Stimulated activated CD8-positive, alpha-beta memory T cell treated with anti-CD3 and anti-CD28 coated beads, Interleukin-12 subunit alpha, Interleukin-12 subunit beta, amount 100 ng/mL, for 24 hours (primary cell): Measurements from ENCODE around the gene DHX29.

Source experiments
- DNase-seq: peaks from one replicate; pipeline ENCODE4 v3.0.0-alpha.2; 2020; ENCODE audit errors: extremely low read depth

DHX29 gene

DNA sequence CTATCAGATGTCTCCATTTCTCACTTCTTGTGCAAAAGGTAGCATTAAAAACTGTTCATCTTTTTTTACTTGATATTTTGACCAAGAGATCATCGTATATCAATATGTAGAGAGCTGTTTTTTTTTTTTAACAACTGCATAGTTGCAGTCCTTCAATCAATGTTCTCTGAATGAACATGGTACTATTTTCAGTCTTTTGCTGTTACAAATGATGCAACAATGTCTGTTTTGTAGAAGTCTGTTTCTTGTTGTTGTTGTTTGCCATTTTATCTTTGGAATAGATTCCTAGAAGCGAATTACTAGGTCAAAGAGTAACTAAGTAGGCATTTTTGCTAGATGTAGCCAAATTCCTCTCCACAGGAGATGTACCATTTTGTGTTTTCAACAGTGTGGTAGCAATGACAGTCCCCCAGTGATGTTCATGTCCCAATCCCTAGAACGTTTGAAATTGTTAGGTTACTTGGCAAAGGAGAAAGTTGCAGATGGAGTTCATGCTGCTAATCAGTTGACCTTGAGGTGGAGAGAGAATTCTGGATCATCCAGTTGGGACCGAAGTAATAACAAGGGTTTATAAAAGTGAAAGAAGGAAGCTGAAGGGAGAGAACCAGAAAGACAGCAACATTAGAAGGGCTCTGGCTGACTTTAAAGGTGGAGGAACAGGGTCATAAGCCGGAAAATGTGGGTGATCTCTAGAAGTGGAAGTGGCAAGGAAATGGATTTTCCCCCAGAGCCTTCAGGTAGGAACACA is 6.5 kb upstream of the DHX29 start:
- DNase-seq: no peak

DNA sequence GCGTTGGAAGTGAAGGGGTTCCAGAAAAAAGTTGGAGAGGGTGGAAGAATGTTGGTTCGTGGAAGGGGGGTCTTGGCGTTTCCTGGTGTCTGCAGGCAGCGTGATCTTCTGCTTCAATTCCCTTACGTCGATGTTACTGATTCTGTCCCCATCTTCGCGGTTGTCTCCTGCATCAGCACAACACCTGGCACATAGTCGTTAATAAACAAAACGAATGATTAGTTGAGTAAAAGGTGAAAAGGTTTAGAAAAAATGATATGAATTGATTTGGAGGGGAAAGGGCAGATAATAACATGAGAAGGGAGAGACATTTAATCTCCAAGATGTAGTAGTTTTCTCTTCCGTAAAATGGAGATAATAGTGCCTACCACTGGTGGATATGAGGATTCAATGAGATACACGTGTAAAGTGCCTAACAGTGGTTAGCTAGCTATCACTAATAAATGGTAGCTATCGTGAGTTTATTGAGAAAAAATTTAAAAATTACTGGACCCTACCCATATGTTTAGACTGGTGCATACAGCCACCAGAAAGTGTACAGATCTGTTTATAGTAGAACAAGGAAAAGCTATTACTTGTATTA is 851 bp upstream of the DHX29 start:
- no peak for DNase-seq

DNA sequence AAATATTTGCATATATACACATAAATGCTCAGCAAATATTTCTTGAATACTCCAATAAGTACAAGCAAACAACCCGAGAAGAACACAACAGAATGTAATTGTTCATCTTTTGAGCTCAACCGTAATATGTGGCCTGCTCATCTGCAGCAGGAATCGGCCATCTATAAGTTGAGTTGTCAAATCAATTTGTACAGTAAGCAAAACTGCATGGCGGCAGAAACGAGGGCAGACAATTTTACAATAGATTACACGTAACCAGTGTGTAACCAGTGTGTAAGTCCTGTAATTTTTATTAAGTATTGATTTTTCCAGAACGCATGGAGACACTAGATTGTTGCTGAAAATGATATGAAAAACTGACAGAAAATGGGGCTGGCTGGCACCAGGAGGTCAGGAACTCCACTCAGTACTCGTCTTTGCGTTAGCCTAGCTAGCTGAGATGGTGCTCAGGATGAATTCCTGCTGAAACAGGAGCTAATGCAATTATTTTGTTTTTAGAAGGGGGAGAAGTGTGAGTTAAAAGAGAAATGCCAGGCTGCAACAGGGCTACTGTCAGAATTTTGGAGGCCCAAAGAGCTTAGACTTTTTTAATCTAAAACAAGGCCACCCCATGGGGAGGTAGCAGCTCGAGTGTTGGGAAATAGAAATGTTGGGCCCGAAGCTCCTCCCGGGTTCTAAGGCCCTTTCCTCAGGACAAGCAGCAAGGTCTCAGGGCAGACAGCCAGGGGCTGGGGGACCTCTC is 682 bp downstream of the DHX29 start:
- no peak for DNase-seq

DNA sequence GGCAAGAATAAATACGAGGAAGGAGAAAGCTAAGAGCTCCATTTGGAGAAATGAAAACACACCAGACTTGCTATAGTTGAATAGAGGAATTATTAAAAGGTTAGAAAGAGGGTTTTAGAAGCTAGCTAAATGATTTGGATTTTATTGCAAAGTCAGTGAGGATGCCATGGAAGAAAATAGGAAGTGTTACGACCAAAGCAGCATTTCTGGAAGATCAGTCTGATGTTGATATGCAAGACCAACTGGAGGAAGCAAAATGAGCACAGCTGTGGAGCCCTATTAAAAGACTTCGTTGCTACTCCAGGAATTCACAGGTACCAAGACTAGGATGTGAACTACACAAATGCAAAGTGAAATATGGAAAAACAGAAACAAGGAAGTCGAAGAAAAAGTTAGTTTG is 2.1 kb downstream of the DHX29 start:
- no peak for DNase-seq

DNA sequence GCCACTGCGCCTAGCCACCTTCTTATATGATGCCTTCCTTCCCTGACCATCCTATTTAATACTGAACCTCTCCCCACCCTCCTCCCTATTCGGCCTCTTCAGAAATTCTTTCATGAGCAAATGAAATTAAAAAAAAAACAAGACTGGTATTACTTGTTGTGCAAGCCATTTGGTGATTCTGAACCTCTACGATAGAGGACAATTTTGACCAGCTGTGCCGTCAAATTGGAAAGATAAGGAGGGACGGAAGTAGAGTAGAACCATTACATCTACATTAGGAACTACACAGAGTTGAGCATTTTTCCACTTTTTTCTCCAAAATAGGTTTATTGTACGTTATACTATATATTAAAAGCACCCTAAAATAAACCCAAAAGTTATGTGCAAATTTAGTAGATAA is 2.9 kb downstream of the DHX29 start:
- no peak for DNase-seq

DNA sequence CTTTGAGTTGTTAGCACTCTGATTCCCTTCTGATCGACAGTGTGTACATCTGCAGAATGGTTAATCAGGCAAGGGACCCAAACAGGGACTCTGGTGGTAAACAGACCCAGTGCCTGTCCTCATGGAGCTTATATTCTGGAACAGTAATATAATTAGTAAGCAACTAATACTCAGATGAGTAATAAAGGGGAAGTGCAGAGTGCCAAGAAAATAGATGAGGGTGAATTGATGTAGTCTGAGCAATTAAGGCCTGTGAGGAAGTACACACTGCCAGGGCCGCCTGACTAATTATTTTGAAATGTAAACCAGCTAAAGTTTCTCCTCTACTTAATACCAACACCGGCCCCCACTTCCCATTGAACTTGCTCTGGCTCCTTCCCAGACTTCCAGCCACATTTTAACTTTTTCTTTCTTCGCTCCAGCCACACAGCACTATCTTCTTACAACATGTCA is 4.2 kb downstream of the DHX29 start:
- no peak for DNase-seq

DNA sequence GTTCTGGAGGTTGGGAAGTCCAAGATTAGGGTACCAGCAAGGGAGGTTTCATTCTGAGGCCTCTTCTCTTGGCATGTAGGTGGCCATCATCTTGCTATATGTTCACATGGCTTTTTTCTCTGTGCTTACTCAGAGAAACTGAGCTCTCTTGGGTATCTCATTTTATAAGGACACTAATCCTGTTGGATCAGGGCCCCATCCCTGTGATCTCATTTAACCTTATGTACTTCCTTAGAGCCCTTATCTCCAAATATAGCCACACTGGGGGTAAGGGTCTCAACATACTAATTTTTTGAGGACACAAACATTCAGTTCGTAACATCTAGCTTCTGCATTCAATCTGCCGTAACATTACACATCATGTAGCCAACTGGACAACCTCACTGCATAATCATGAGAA is 6.6 kb downstream of the DHX29 start:
- no peak for DNase-seq

DNA sequence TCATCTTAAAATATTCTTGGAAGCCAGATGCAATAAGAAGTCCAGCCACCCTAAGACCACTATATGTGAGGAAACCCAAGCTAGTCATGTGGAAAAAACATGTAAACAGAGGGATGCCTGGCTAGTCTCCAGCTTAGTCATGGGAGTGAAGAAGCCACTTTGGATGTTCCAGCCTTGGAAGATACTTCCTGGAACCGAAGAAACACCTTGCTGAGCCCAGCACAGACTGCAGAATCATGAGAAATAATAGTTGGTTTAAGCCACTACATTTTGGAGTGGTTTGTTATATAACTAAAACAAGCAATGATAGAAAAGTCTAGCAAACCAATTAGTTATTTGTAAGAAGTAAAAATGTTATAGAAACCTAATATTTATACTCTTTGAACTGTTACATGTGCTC is 12.6 kb downstream of the DHX29 start:
- no peak for DNase-seq

DNA sequence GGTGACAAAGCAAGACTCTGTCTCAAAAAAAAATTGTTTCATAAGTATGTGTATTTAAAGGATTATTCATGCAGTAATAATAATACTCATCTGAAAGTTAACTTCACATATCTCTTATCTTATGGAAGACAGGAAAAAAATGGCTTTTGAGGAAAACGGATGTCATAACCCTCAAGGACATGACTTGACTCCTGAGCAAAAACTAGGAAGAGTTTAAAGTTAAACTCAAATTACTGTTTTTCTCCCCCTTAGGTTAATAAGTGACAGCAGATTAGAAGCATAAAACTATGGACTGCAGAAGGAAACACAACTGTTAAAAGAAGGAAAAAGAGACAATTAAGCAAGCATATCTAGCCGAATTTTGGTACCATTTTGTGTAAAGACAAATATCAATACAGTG is 16.5 kb downstream of the DHX29 start:
- no peak for DNase-seq

DNA sequence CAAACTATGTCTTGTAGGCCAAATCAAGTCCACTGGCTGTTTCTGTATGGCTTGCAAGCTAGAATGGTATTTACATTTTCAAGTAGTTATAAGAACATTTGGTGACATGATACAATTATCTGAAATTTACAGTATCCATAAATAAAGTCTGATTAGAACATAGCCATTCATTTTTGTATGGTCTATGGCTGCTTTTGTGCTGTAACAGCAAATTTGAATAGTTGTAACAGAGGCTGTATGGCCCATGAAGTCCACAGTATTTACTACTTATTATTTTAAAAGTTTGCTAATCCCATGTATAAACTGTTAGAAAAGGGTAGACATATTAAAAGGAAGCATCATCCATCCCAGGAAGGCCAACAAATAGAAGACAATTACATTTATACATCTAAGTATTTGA is 17.7 kb downstream of the DHX29 start:
- DNase-seq: no peak

DNA sequence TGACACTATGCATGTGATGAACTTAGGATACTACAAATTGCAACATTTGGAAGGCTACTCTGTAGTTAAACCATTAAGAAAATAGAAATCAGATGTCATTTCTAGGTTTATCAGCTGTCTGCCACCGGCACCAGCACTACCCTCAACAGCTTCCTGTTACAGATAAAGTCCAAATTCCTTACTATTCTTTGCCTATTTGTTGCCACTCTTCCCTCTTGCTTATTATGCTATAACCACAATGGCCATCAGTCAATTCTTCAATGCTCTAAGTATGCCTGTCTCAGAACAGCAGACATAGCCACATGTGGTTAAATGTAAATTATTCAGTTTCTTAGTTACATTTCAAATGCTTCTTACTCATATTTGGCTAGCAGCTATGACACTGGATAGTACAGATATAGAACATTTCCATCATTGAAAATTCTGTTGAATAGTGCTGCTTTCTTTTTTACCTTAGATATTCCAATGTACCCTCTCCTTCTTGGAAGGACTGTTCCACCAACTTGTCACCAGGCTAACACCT is 21.0 kb downstream of the DHX29 start:
- DNase-seq: no peak

DNA sequence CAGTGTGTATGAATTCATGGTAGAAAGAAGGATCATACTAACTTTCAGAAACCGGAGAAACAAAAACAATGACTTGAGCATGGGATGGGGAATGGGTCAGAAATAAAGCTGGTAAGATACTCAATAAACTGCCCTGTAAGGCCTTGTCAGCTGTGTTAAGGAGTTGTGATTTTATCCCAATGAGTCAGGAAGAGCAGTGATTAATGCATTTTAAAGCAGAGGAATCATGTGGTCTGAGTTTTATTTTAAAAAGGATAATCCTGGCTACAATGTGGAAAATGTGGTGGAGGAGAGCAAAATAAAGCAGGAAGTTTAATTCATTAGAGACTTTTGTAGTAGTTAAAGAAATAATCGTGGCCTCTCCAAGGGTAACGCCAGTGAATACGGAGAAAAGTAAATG is 28.7 kb downstream of the DHX29 start:
- DNase-seq: no peak

DNA sequence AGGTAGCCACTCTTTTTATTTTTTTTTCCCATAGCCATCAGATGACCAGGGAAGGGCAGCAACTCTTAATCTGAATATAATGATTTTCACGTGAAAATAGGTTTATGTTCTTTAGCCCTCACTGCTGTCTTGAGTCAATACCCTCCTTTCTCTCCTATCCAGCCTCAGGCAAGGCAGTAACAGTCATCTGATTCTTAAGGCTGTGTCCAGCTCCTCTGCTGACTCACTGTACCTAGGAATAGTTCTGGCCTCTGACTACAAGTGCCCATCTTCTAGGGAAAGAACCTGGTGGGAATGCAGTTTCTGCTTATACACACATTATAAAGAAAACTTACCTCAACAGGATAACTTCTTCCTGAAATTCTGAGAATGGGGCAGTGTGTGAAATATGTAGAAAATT is 30.7 kb downstream of the DHX29 start:
- no peak for DNase-seq

DNA sequence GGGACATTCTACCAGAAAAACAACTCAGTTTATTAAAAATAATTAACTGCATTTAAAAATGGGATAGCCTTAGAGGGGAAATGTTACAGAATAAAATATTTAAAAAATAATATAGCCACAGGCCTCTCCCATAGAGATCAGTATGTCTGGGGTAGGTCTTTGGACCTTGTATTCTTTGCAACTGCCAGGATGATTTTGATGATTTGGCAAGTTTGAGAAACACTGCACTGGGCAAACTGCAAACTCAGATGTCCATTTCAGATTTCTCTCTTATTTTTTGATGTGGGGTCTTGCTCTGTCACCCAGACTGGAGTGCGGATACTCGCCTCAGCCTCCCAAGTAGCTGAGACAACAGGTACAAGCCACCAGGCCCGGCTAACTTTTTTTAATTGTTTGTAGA is 49.2 kb downstream of the DHX29 start:
- DNase-seq: no peak

DNA sequence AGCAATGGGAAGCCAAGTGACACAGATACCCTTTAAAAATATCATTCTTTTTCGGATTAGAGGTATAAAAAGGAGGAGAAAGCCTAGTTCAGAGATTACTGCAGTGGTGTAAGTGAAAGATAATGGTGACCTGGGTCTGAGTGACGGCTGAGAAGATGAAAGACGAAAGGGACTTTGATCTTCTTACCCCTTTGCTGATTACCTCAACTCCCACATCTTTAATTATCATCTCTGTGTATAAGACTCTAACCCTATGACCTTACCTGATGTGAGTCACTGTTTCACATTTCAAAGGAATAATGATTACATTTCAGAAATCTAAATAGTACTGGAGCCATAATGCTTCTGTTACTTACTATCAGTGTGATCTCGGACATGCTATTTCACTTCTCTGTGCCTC is 52.7 kb downstream of the DHX29 start:
- no peak for DNase-seq

DNA sequence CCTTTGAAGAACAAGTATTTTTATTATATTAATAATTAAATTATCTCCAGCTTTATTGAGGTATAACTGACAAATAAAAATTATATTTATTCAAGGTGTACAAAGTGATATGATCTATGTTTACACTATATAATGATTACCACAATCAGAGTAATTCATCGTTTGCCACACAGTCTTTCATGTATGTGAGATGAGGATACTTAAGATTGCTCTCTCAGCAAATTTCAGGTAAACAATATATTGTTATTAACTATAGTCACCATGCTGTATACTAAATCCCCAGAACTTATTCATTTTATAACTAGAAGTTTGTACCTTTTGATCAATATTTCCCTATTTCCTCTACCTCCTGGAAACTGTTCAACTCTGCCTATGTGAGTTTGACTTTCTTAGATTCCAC is 57.4 kb downstream of the DHX29 start:
- DNase-seq: no peak

DNA sequence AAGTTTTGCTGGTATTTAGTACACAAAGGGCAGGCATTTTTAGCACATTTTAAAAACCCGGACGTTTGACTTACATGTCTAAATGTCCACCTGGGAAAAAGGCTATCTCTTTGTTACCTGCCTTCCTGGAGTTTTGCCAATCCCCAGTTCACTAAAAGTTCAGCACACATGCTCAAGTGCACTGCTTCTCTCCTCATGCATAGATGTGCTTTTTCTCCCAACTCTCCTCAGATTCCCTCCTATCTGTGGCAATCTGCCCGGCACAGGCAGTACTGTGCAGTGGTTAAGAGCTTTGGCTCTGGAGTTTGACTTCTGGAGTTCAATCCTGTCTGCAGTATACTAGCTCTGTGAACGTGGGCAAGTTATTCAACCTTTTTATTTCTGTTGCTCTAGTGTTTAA is 65.7 kb downstream of the DHX29 start:
- no peak for DNase-seq

DNA sequence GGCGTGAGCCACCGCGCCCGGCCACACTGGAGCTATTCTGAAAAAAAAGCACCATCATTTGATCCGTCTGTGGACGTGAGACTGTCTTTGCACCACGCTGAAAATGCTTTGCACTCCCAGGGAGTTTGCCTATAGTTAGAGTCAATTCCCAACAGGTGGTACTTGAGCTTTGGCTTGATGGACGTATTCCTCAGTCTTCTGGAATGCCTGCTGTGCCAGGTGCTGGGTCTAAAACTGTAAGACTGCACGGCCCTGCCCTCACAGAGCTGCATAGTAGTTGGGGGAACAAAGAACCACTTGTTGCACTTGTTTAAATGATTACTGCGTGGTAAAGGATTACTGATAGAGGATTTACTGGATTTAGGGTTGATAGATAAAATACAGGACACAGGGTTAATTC is 70.7 kb downstream of the DHX29 start:
- no peak for DNase-seq

DNA sequence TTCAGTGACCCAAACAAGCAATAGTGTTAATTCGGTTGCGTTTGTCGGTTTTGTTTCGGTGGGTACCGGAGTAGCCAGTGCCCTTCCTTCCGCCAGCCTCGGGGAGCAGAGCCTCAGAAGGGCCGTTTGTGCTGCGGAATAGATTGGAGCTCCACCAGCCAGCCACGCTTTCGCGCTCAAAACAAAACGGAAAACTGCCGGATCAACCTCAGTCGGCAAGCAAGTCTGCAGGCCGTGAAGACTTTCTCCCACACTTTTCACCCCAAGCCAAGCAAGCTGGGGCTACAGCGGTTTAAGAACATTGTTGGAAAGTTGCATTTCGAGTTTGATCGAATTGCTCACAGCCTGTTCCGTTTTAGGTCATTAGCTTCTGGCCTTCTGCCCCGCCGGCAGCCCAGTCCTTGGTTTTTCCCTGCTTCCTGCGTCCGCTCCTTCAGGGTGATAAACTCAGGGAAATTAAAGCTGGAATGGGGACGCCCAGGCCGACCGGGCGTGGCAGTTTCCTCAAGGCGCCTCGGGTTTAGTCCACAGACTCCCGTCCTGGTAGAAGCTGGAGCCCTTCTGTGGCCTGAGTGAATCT is 73.3 kb downstream of the DHX29 start:
- no peak for DNase-seq

DNA sequence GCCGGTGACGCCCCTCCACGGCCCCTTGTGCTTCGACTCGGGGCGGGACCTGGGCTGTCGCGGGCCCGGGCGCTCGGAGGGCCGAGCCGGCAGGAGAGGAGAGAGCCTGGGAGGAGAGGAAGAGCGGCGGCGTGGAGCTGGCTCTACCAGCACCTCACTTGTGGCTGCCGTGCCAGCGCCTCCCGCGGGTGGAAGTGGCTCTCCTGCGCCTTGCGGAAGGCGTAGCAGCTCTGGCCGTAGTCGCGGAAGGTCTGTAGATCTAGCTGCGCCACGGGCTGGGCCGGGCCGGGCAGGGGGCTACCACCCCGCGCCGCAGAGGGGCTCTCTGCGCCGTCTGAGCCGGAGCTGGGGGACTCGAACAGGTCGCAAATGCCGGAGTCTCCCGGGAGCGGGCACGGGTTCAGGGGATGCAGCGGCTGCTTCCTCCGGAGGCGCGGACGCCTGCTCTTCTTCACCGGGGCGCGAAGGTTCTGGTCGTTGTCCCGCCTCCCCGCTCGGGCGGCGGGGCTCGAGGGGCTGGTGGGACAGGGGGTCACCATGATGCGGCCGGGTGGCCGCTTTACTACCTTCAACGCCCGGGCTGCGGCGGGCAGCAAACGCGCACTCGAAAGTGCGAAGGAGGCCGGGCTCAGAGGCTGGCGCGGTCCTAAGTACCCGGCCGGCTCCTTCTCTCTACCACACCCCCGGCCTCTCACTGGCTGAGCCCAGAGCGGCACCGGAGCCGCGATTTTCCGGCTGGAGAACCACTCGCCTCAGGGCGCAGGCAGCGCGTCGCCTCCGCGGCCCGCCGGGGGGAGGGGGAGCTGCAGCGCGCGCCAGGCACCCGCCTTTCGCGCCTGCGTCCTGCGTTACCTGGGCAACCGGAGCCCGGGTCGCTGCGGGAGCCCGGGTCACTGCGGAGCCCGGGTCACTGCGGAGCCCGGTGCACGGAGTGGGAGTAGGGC is 74.2 kb downstream of the DHX29 start, which contains the start of gene CCNO:
Gene CCNO (minus strand): TSS at position 624 of the 944 bp plus-strand sequence. CDS start 85 bp downstream, at position 539.
- no peak for DNase-seq

DNA sequence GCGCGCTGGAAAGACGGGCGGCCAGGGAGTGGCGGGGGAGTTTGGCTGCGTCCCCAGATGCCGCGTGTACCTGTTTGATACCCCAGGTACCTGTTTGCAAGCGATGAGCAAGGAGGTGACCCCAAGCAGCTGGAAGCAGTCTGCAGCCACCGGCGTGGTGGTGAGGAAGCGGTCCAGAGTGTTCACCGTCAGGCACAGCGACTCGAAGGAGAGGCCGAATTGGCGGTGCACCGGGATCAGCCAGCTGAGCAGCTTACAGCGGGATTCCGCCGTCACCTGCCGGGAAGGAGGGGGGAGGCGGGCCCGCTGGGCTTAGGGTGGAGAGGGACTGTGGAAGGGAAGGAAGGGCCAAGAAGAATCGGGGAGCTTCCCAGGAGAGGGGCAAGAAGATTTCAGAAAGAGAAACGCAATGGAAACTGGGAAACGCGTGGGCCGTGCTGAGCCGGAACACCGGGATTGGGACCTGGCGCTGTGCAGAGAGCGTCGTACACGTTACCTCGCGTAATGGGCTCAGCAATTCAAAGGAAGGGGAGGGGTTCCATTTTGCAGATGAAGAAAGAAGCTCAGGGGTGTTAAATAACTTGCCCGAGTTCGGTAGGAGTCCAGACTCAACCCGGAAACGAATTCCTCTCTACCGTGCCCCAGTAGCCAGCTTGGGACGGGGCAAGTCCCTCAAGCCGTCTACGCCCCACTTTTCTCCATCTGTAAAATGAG is 75.1 kb downstream of the DHX29 start:
- no peak for DNase-seq
